ENCODE measurements around the gene C1orf21. TPM values are rescaled to one million over a fixed set of nuclear protein-coding genes. Genes with fewer than 3 reads are reported as not detected.
A peak's percentile ranks its signal among the peaks of the same experiment; 100 is the strongest.

Gene C1orf21
- total and polyA plus RNA-seq, 12 donors, result 20.6 to 76.7 (median 67.5) TPM

- no peak for DNase-seq
- peaks cover 14 to 83% (median 58%) of the 10 kb centered on the region in 9 donors for H3K4me1 ChIP-seq
- intact Hi-C loops (cut with DNase I), result loop anchor here in 2 of 10 donors (5.0 kb wide), 1 partner anchor 67 kb away; no protein-coding TSS in a partner anchor
- no peaks in the 10 kb centered on the region for H3K36me3 ChIP-seq
- H3K27ac ChIP-seq, result peak overlapping the region in 7 of 10 donors; percentile 49 to 89 (median 77)
- no peaks in the 10 kb centered on the region for H3K9me3 ChIP-seq
- H3K27me3 ChIP-seq, result no peaks in the 10 kb centered on the region
- no peak overlapping the region for H3K4me3 ChIP-seq
- TF ChIP-seq, protein P1, sequence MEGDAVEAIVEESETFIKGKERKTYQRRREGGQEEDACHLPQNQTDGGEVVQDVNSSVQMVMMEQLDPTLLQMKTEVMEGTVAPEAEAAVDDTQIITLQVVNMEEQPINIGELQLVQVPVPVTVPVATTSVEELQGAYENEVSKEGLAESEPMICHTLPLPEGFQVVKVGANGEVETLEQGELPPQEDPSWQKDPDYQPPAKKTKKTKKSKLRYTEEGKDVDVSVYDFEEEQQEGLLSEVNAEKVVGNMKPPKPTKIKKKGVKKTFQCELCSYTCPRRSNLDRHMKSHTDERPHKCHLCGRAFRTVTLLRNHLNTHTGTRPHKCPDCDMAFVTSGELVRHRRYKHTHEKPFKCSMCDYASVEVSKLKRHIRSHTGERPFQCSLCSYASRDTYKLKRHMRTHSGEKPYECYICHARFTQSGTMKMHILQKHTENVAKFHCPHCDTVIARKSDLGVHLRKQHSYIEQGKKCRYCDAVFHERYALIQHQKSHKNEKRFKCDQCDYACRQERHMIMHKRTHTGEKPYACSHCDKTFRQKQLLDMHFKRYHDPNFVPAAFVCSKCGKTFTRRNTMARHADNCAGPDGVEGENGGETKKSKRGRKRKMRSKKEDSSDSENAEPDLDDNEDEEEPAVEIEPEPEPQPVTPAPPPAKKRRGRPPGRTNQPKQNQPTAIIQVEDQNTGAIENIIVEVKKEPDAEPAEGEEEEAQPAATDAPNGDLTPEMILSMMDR (IDR thresholded peaks at IDR 0.05), result no peak
- 94 to 95% methylated on average over 4 of the region's 4 CpGs for WGBS, 2 donors
- no peak for ATAC-seq
Observed at GRCh38 chr1:184494929-184495328, 108.1 kb downstream of the C1orf21 start.

DNA sequence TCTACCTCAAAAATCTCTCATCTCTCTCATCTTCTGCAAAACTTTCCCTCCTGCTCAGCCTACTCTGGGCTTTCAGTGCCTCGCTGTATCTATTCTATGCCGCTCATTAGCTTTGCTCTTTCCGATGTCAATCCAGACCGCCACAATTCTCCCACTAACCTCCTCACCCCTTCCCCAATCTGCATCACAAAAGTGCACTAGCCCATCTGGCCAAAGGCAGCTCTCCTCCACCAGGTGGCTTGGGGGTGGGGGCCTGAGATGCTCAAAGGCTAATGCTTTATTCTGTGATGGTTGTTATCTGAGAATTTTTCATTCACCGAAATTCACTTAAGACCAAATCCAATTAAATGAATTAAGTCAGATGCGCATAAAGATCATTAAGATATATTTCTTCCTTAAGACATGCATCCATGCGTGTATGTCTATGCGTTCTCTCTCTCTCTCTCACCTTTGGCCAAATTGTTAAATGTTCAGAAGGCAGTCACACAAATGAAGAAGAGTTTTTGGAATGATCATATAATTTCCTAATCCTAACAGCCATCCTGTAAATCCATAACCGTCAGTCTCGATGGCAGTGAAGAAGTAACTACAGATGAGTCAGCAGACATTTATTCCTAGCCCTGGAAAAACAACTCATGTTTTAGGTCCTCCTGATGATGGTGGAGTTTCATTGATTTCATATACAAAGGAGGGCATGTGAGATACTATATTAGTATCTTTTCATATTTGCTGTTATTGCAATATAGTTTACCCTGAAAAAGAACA lies 111.3 kb downstream of the C1orf21 start:
- Histone ChIP-seq H3K36me3 (no peaks in the 10 kb centered on the region), H3K27ac (peak overlapping the region in 3 of 10 donors; percentile 14 to 24 (median 23)), H3K27me3 (no peaks in the 10 kb centered on the region), H3K9me3 (no peaks in the 10 kb centered on the region), H3K4me1 (peaks cover 4 to 77% (median 37%) of the 10 kb centered on the region in 9 donors), H3K4me3 (no peak overlapping the region)
- intact Hi-C loops (cut with DNase I), result no loop called here
- no peak for ATAC-seq
- DNase-seq, result no peak
- 95% methylated on average over 10 of the region's 10 CpGs for WGBS, 2 donors
- TF ChIP-seq, protein P1 (IDR thresholded peaks at IDR 0.05), result no peak

- intact Hi-C loops (cut with DNase I), result loop anchor here in 1 of 10 donors (5.0 kb wide), 1 partner anchor 43 kb away; no protein-coding TSS in a partner anchor
- whole genome bisulfite sequencing, 2 donors, result 83 to 85% methylated on average over 1 of the region's 1 CpG
- H3K4me1 ChIP-seq, result peaks cover 7 to 77% (median 40%) of the 10 kb centered on the region in 9 donors
Observed at GRCh38 chr1:184499616-184500015, 112.8 kb downstream of the C1orf21 start.

GRCh38 chr1:184502161-184502560 lies 115.3 kb downstream of the C1orf21 start:
- H3K4me1 ChIP-seq, result peaks cover 8 to 90% (median 55%) of the 10 kb centered on the region in 9 donors
- 93% methylated on average over 6 of the region's 6 CpGs for WGBS, 2 donors
- intact Hi-C loops (cut with DNase I), result loop anchor here in 1 of 10 donors (5.0 kb wide), 1 partner anchor 40 kb away; no protein-coding TSS in a partner anchor

More at GRCh38 chr1:184499616-184500015, 112.8 kb downstream of the C1orf21 start:
- TF ChIP-seq, protein P1 (IDR thresholded peaks at IDR 0.05), result no peak
- Histone ChIP-seq H3K9me3 (no peaks in the 10 kb centered on the region), H3K36me3 (no peaks in the 10 kb centered on the region), H3K27ac (peak overlapping the region in 3 of 10 donors; percentile 11 to 43 (median 23)), H3K4me3 (no peak overlapping the region), H3K27me3 (no peaks in the 10 kb centered on the region)
- DNase-seq (no peak), ATAC-seq (peak in 2 of 8 donors; percentile 22 to 27)

More at GRCh38 chr1:184502161-184502560, 115.3 kb downstream of the C1orf21 start:
- H3K27me3 ChIP-seq, result no peaks in the 10 kb centered on the region
- TF ChIP-seq, protein P1 (IDR thresholded peaks at IDR 0.05), result no peak
- no peak overlapping the region for H3K4me3 ChIP-seq
- DNase-seq, result no peak
- no peaks in the 10 kb centered on the region for H3K9me3 ChIP-seq
- no peaks in the 10 kb centered on the region for H3K36me3 ChIP-seq
- no peak for ATAC-seq
- no peak overlapping the region for H3K27ac ChIP-seq

Measured in heart right ventricle (tissue), 16 donors.